GM13977 (cell line): Measurements from ENCODE around the gene TMPO.
A peak's percentile ranks its signal among the peaks of the same experiment; 100 is the strongest.
"Not testable (repeated sequence)": the region's sequence is repeated elsewhere in the genome, so short reads cannot be mapped to it uniquely, and the experiment has no call there.

Experiments
- DNase-seq: peaks from one replicate; pipeline ENCODE4 v3.0.0; 2012; ENCODE audit warnings: low spot score
- CTCF ChIP-seq: IDR thresholded peaks from 2 replicates; pipeline ENCODE4 v1.5.1; 2012; ENCODE audit warnings: mild to moderate bottlenecking, control low read depth; ENCODE audit not compliant: insufficient read depth; ENCODE audit errors: extremely low read depth, missing control alignments
- in situ Hi-C: fragments of 300-500 bp; cut with MboI; formaldehyde crosslinking; loops from one replicate; pipeline ENCODE4 v1.12.0; 2022; ENCODE audit warnings: low sequenced_read_pairs, low pct_unique_long_range_greater_than_20kb, mixed read lengths, inconsistent platforms; ENCODE audit not compliant: unreplicated experiment

The TMPO gene

GRCh38 chr12:98559666-98560065 lies 44.3 kb downstream of the TMPO start:
- no peak for DNase-seq
- in situ Hi-C loops, result no loop called here
- TF ChIP-seq CTCF, result no peak

- in situ Hi-C loops, result no loop called here
- TF ChIP-seq CTCF, result no peak
- DNase-seq, result no peak
Observed at GRCh38 chr12:98561846-98562245, 46.5 kb downstream of the TMPO start.

GRCh38 chr12:98572010-98572409 lies 56.6 kb downstream of the TMPO start:
- no peak for DNase-seq
- in situ Hi-C loops, result no loop called here
- TF ChIP-seq CTCF, result peak; percentile 2

GRCh38 chr12:98574110-98574509 lies 58.7 kb downstream of the TMPO start:
- DNase-seq, result no peak
- in situ Hi-C loops, result no loop called here
- TF ChIP-seq CTCF, result no peak

- DNase-seq, result no peak
- no peak for TF ChIP-seq CTCF
- in situ Hi-C loops, result no loop called here
Observed at GRCh38 chr12:98575013-98575412, 59.6 kb downstream of the TMPO start.

- in situ Hi-C loops, DNase-seq: not testable (repeated sequence)
Observed at GRCh38 chr12:98576795-98577194, 61.4 kb downstream of the TMPO start.

GRCh38 chr12:98578392-98578791 lies 63.0 kb downstream of the TMPO start:
- no peak for DNase-seq
- no peak for TF ChIP-seq CTCF
- in situ Hi-C loops, result no loop called here
